Posterior vena cava (tissue), 2 donors: ENCODE results near the gene TMEM132C. TPM values are rescaled to one million over a fixed set of nuclear protein-coding genes. Genes with fewer than 3 reads are reported as not detected.

Experiments
- DNase-seq: peaks from one replicate; pipeline ENCODE4 v3.0.0-alpha.2; 2020; ENCODE audit warnings: low spot score
- intact Hi-C, 2 donors: fragments of 100-400 bp; cut with DNase I; formaldehyde crosslinking; loops; one replicate each; pipeline versions ENCODE4 v1.14.1 to v1.14.2; 2022 to 2023
- total RNA-seq, 2 donors: library from RNA; stranded (reverse); fragmentation: NEBNext Ultra II Directional; extraction: Animal tissue kit (Norgen Biotek cat#: 25700); gene quantifications; one replicate each; pipeline ENCODE4 v1.2.1, GENCODE V29; 2021
- donor health status: DM: yes; HTN: yes; CAD: no.
- donor health status: DM: yes; HTN: yes; CAD: no.

Gene TMEM132C
- total RNA-seq, 2 donors from 2014 or later = 1.1 to 1.5 TPM

- DNase-seq = no peak
- intact Hi-C loops = no loop called here
Measured at GRCh38 chr12:128519426-128519825, 252.5 kb downstream of the TMEM132C start.

GRCh38 chr12:128521981-128522380, 255.0 kb downstream of the TMEM132C start:
- intact Hi-C loops = no loop called here

GRCh38 chr12:128524439-128524838, 257.5 kb downstream of the TMEM132C start:
- intact Hi-C loops = no loop called here
- DNase-seq = no peak

More at GRCh38 chr12:128521981-128522380, 255.0 kb downstream of the TMEM132C start:
- no peak for DNase-seq

GRCh38 chr12:128531170-128531569, 264.2 kb downstream of the TMEM132C start:
- intact Hi-C loops = no loop called here
- no peak for DNase-seq

GRCh38 chr12:128534906-128535305, 267.9 kb downstream of the TMEM132C start:
- intact Hi-C loops = no loop called here
- no peak for DNase-seq

GRCh38 chr12:128536810-128537209, 269.8 kb downstream of the TMEM132C start:
- DNase-seq = no peak
- intact Hi-C loops = no loop called here

GRCh38 chr12:128537668-128538067, 270.7 kb downstream of the TMEM132C start:
- intact Hi-C loops = no loop called here
- DNase-seq = no peak

GRCh38 chr12:128542844-128543243, 275.9 kb downstream of the TMEM132C start:
- intact Hi-C loops = no loop called here
- DNase-seq = no peak

GRCh38 chr12:128543460-128543859, 276.5 kb downstream of the TMEM132C start:
- intact Hi-C loops = no loop called here
- no peak for DNase-seq

- DNase-seq = no peak
- intact Hi-C loops = no loop called here
Measured at GRCh38 chr12:128543971-128544370, 277.0 kb downstream of the TMEM132C start.

GRCh38 chr12:128548949-128549348, 282.0 kb downstream of the TMEM132C start:
- intact Hi-C loops = no loop called here
- DNase-seq = no peak

- intact Hi-C loops = no loop called here
- no peak for DNase-seq
Measured at GRCh38 chr12:128549601-128550218, 282.7 kb downstream of the TMEM132C start.

- no peak for DNase-seq
Measured at GRCh38 chr12:128551266-128551665, 284.3 kb downstream of the TMEM132C start.

GRCh38 chr12:128554546-128555304, 287.8 kb downstream of the TMEM132C start:
- no peak for DNase-seq
- intact Hi-C loops = no loop called here

More at GRCh38 chr12:128551266-128551665, 284.3 kb downstream of the TMEM132C start:
- intact Hi-C loops = no loop called here

GRCh38 chr12:128557231-128557630, 290.3 kb downstream of the TMEM132C start:
- intact Hi-C loops = no loop called here
- DNase-seq = no peak

- no peak for DNase-seq
- intact Hi-C loops = no loop called here
Measured at GRCh38 chr12:128564956-128565355, 298.0 kb downstream of the TMEM132C start.

GRCh38 chr12:128567730-128568129, 300.8 kb downstream of the TMEM132C start:
- DNase-seq = no peak
- intact Hi-C loops = no loop called here

GRCh38 chr12:128570191-128571065, 303.5 kb downstream of the TMEM132C start:
- DNase-seq = no peak
- intact Hi-C loops = no loop called here

- DNase-seq = no peak
- intact Hi-C loops = no loop called here
Measured at GRCh38 chr12:128571906-128572810, 305.2 kb downstream of the TMEM132C start.
